CD4-positive, alpha-beta T cell treated with Interleukin-12 subunit alpha and Interleukin-12 subunit beta, for 1 hour (primary cell): Measurements from ENCODE around the gene TASL.
A peak's percentile ranks its signal among the peaks of the same experiment; 100 is the strongest.
"Not testable (repeated sequence)": the region's sequence is repeated elsewhere in the genome, so short reads cannot be mapped to it uniquely, and the experiment has no call there.

ENCODE experiments used
- DNase-seq: peaks from one replicate; pipeline ENCODE4 v3.0.0-alpha.2; 2020

Gene TASL

GRCh38 chrX:30573125-30573524 lies 4.4 kb downstream of the TASL start:
- DNase-seq: no peak

- no peak for DNase-seq
Measured at GRCh38 chrX:30572678-30573077, 4.9 kb downstream of the TASL start.

- DNase-seq: no peak
Measured at GRCh38 chrX:30572004-30572403, 5.6 kb downstream of the TASL start.

- peak; percentile 42 for DNase-seq
Measured at GRCh38 chrX:30570505-30570904, 7.1 kb downstream of the TASL start.

GRCh38 chrX:30568136-30568535 lies 9.4 kb downstream of the TASL start:
- no peak for DNase-seq

GRCh38 chrX:30563070-30563469 lies 14.5 kb downstream of the TASL start:
- not testable (repeated sequence) for DNase-seq

GRCh38 chrX:30561191-30561590 lies 16.4 kb downstream of the TASL start:
- no peak for DNase-seq

- no peak for DNase-seq
Measured at GRCh38 chrX:30538271-30538670, 39.3 kb downstream of the TASL start.

- no peak for DNase-seq
Measured at GRCh38 chrX:30533835-30534234, 43.7 kb downstream of the TASL start.

- no peak for DNase-seq
Measured at GRCh38 chrX:30533266-30533665, 44.3 kb downstream of the TASL start.

GRCh38 chrX:30530606-30531005 lies 47.0 kb downstream of the TASL start:
- DNase-seq: no peak

- no peak for DNase-seq
Measured at GRCh38 chrX:30525732-30526131, 51.8 kb downstream of the TASL start.

- no peak for DNase-seq
Measured at GRCh38 chrX:30521440-30522182, 56.0 kb downstream of the TASL start.

- DNase-seq: no peak
Measured at GRCh38 chrX:30513284-30513683, 64.3 kb downstream of the TASL start.
